K562 (cell line): ENCODE results near the gene STMN3. TPM values are rescaled to one million over a fixed set of nuclear protein-coding genes. Genes with fewer than 3 reads are reported as not detected.
A peak's percentile ranks its signal among the peaks of the same experiment; 100 is the strongest.

ENCODE experiments used
- ATAC-seq: fragments of 200-7000 bp; cut with Tn5 transposase; 3 replicates; pipeline ENCODE4 v1.9.1; 2020; ENCODE audit warnings: moderate library complexity
- BruUV-seq: library from RNA; stranded (reverse); fragments of 400-500 nt; replicated peaks from 2 replicates; lab custom pipeline; 2021; lab: Mats Ljungman, UMichigan
- CTCF ChIA-PET: fragments of 300-600 bp; formaldehyde crosslinking; extraction: SDS; loops from one replicate; lab custom pipeline; 2021; ENCODE audit warnings: low intra/inter-chr PET ratio; lab: Yijun Ruan, JAX
- POLR2A ChIA-PET: fragments of 300-600, 350-650 bp; sonication (Branson Sonifier 250); formaldehyde crosslinking; extraction: SDS; loops from one replicate; lab custom pipeline; 2021; ENCODE audit warnings: antibody characterized with exemption, inconsistent platforms; lab: Yijun Ruan, JAX
- DNase-seq, 4 experiments: peaks; one replicate each; pipeline versions ENCODE4 v3.0.0 to v3.0.0-alpha.2; 2011 to 2018; ENCODE audit warnings: low spot score in 3 of 4, mixed read lengths in 3 of 4; ENCODE audit errors: extremely low read depth in 1 of 4
- FAIRE-seq: peaks from 2 replicates; lab custom pipeline; 2011; peaks lifted over from hg19 to GRCh38; lab: Jason Lieb, UNC
- H2AFZ ChIP-seq: 2 replicates; pipeline ENCODE4 v1.6.0; 2011; ENCODE audit warnings: low read depth, low read length, control low read depth, inconsistent platforms
- H3K27ac ChIP-seq: fragments of 200-600 bp; 3 replicates; pipeline ENCODE4 v1.8.0; 2011; ENCODE audit warnings: low read depth, mild to moderate bottlenecking, control low read depth, inconsistent platforms, low read length, moderate library complexity, mixed read lengths; ENCODE audit errors: extremely low read depth
- H3K27me3 ChIP-seq, 2 experiments: fragments of 300-600 bp in 1 of 2; 2 replicates in 1 of 2; 3 replicates in 1 of 2; pipeline versions ENCODE4 v1.6.0 to v1.8.0; 2011; ENCODE audit warnings: inconsistent platforms in 2 of 2, low read length in 2 of 2, mild to moderate bottlenecking in 1 of 2, mixed read lengths in 1 of 2, moderate library complexity in 1 of 2; ENCODE audit not compliant: control insufficient read depth in 2 of 2, insufficient read depth in 2 of 2
- H3K36me3 ChIP-seq: fragments of 300-600 bp; 3 replicates; pipeline ENCODE4 v1.8.0; 2011; ENCODE audit warnings: mild to moderate bottlenecking, low read length, inconsistent platforms; ENCODE audit not compliant: control insufficient read depth, insufficient read depth
- H3K4me1 ChIP-seq, 2 experiments: fragments of 200-600 bp in 1 of 2; replicated peaks in 1 of 2; 2 replicates in 1 of 2; 3 replicates in 1 of 2; pipeline versions ENCODE4 v1.5.1 to v1.8.0; 2011; ENCODE audit warnings: inconsistent platforms in 2 of 2, low read length in 2 of 2, mild to moderate bottlenecking in 1 of 2, mixed read lengths in 1 of 2, moderate library complexity in 1 of 2; ENCODE audit not compliant: control insufficient read depth in 2 of 2, insufficient read depth in 2 of 2
- H3K4me2 ChIP-seq: 2 replicates; pipeline ENCODE4 v1.6.1; 2011; ENCODE audit warnings: low read length, control low read depth, inconsistent platforms, mixed read lengths; ENCODE audit not compliant: insufficient read depth
- H3K4me3 ChIP-seq: fragments of 200-600 bp; sonication (generic), shearing (Covaris generic); 2 replicates; pipeline ENCODE4 v1.5.1; 2016; ENCODE audit warnings: control low read depth, inconsistent platforms
- H3K79me2 ChIP-seq: fragments of 200-600 bp; 3 replicates; pipeline ENCODE4 v1.8.0; 2011; ENCODE audit warnings: low read length, inconsistent platforms; ENCODE audit not compliant: control insufficient read depth, insufficient read depth
- H3K9ac ChIP-seq, 2 experiments: 2 replicates each; pipeline versions ENCODE4 v1.6.0 to v1.6.1; 2011; ENCODE audit warnings: low read depth in 2 of 2, low read length in 2 of 2, control low read depth in 1 of 2, inconsistent platforms in 1 of 2, mild to moderate bottlenecking in 1 of 2, mixed read lengths in 1 of 2; ENCODE audit not compliant: insufficient read depth in 1 of 2
- H3K9me1 ChIP-seq: one replicate; pipeline ENCODE4 v1.6.0; 2011; ENCODE audit warnings: inconsistent platforms, mild to moderate bottlenecking, low read length, moderate library complexity; ENCODE audit not compliant: control insufficient read depth, insufficient read depth
- H3K9me3 ChIP-seq: replicated peaks from 2 replicates; pipeline ENCODE4 v1.5.1; 2011; ENCODE audit warnings: low read depth, low read length, inconsistent platforms; ENCODE audit not compliant: control insufficient read depth, insufficient read depth
- H4K20me1 ChIP-seq: replicated peaks from 2 replicates; pipeline ENCODE4 v1.6.1; 2011; ENCODE audit warnings: low read length, inconsistent platforms, mixed read lengths; ENCODE audit not compliant: control insufficient read depth, insufficient read depth
- CREB5 ChIP-seq: fragments of 250-450 bp; sonication (Bioruptor Pico); IDR thresholded peaks from 2 replicates; pipeline ENCODE4 v1.5.0; 2020; ENCODE audit warnings: mild to moderate bottlenecking
- ELF2 ChIP-seq: fragments of 250-450 bp; sonication (Bioruptor Pico); IDR thresholded peaks from 2 replicates; pipeline ENCODE4 v1.5.0; 2021; ENCODE audit warnings: mild to moderate bottlenecking
- KDM4B ChIP-seq, 2 experiments: fragments of 450-650 bp in 1 of 2; sonication (generic) in 1 of 2; IDR thresholded peaks; 2 replicates each; pipeline ENCODE4 v1.6.1; 2016 to 2017; ENCODE audit warnings: borderline replicate concordance in 2 of 2, antibody characterized with exemption in 1 of 2, low read depth in 1 of 2, mild to moderate bottlenecking in 1 of 2
- KHSRP ChIP-seq: fragments of 450-650 bp; IDR thresholded peaks from 2 replicates; pipeline ENCODE4 v1.6.1; 2017
- NFXL1 ChIP-seq: fragments of 450-650 bp; formaldehyde crosslinking; IDR thresholded peaks from 2 replicates; pipeline ENCODE4 v1.4.0; 2021; ENCODE audit warnings: mild to moderate bottlenecking
- NR2C2 ChIP-seq, 2 experiments: fragments of 200-800 bp in 1 of 2; sonication (Bioruptor generic) in 1 of 2; sonication (generic) in 1 of 2; formaldehyde crosslinking in 1 of 2; IDR thresholded peaks; 2 replicates each; pipeline versions ENCODE4 v1.6.1 to v1.8.0; 2016 to 2022; ENCODE audit warnings: mild to moderate bottlenecking in 1 of 2, missing compliant biosample characterization in 1 of 2, missing genetic modification characterization in 1 of 2, missing genetic modification reagents in 1 of 2
- NRF1 ChIP-seq, 2 experiments: fragments of 450-650 bp; IDR thresholded peaks in 1 of 2; conservative IDR thresholded peaks in 1 of 2; 2 replicates each; pipeline ENCODE4 v1.6.1; 2014; ENCODE audit warnings: mild to moderate bottlenecking in 2 of 2
- POLR2B ChIP-seq: fragments of 450-650 bp; IDR thresholded peaks from 2 replicates; pipeline ENCODE4 v1.6.1; 2018; ENCODE audit warnings: low read depth; ENCODE audit not compliant: partially characterized antibody
- RCOR1 ChIP-seq, 2 experiments: IDR thresholded peaks; 2 replicates each; pipeline ENCODE4 v1.6.1; 2012; ENCODE audit warnings: low read depth in 2 of 2, low read length in 2 of 2, borderline replicate concordance in 1 of 2, improper control_type of control experiment in 1 of 2
- TAF1 ChIP-seq: IDR thresholded peaks from 2 replicates; pipeline ENCODE4 v1.6.1; 2011; ENCODE audit warnings: mild to moderate bottlenecking, low read length, moderate library complexity; ENCODE audit not compliant: insufficient read depth, control insufficient read depth, severe bottlenecking; ENCODE audit errors: extremely low read depth
- TBL1XR1 ChIP-seq, 2 experiments: IDR thresholded peaks; 2 replicates each; pipeline ENCODE4 v1.6.1; 2012; ENCODE audit warnings: improper control_type of control experiment in 2 of 2, low read length in 2 of 2, mild to moderate bottlenecking in 1 of 2
- ZFP30 ChIP-seq: fragments of 250-450 bp; sonication (Bioruptor Pico); IDR thresholded peaks from 2 replicates; pipeline ENCODE4 v1.8.0; 2022; ENCODE audit warnings: moderate library complexity, mild to moderate bottlenecking, inconsistent platforms, borderline replicate concordance
- ZNF24 ChIP-seq: fragments of 450-650 bp; IDR thresholded peaks from 2 replicates; pipeline ENCODE4 v1.6.1; 2016
- ZNF740 ChIP-seq, 3 experiments: fragments of 200-800 bp in 1 of 3; sonication (Bioruptor generic) in 1 of 3; sonication (generic) in 1 of 3; formaldehyde crosslinking in 1 of 3; IDR thresholded peaks; 2 replicates each; pipeline versions ENCODE4 v1.6.1 to v1.8.0; 2016 to 2022; ENCODE audit warnings: mild to moderate bottlenecking in 2 of 3, missing compliant biosample characterization in 2 of 3, missing genetic modification characterization in 2 of 3, missing genetic modification reagents in 1 of 3
- WGBS: fragments of 100-300 bp; shearing (Covaris generic); methylation state at CpG from one replicate; pipeline ENCODE4 v1.1.6; 2016; ENCODE audit warnings: low coverage, mixed read lengths; ENCODE audit not compliant: insufficient coverage; ENCODE audit errors: missing lambda C conversion rate; 5-methylcytosine and 5-hydroxymethylcytosine counted together
- in situ Hi-C: fragments of 300-500 bp; cut with MboI; formaldehyde crosslinking; loops from 4 replicates; pipeline ENCODE4 v1.15.0; 2018; ENCODE audit warnings: inconsistent platforms, mixed read lengths
- intact Hi-C: fragments of 100-400 bp; cut with micrococcal nuclease; formaldehyde crosslinking; loops from 2 replicates; pipeline ENCODE4 v1.14.2; 2022
- polyA plus RNA-seq, 8 experiments: library from polyadenylated mRNA; depleted of rRNA in 4 of 8; stranded (reverse) in 5 of 8; unstranded in 3 of 8; fragments of >200 nt; fragmentation: Nextera tagmentation in 2 of 8; fragmentation: Illumina TruSeq in 1 of 8; extraction: Ambion mirVana in 2 of 8; extraction: Trizol in 1 of 8; gene quantifications; 2 replicates each; pipeline versions ENCODE4 v1.2.1 to v1.2.3, GENCODE V29; 2011 to 2014; ENCODE audit warnings: inconsistent platforms in 1 of 8, missing spikeins in 1 of 8
- total RNA-seq, 7 experiments: library from RNA; depleted of rRNA in 6 of 7; stranded (reverse); fragments of >200 nt in 6 of 7; fragmentation: Illumina TruSeq in 2 of 7; extraction: Trizol in 2 of 7; gene quantifications; 2 replicates each; pipeline versions ENCODE4 v1.2.1 to v1.2.3, GENCODE V29; 2011 to 2021; ENCODE audit warnings: low replicate concordance in 1 of 7

STMN3 gene
- total and polyA plus RNA-seq, 9 of the 15 experiments (the other 6 are each of a cell fraction or from before 2014, with no cell fraction given), result 0.70 to 65.6 (median 29.4) TPM

GRCh38 chr20:63658749-63659187 is 5.5 kb upstream of the STMN3 start:
- H3K27me3 ChIP-seq, result no peaks in the 10 kb centered on the region
- in situ Hi-C loops, result no loop called here
- peak overlapping the region; percentile 88 for H3K4me2 ChIP-seq
- no peaks in the 10 kb centered on the region for H3K9me1 ChIP-seq
- ATAC-seq (peak; percentile 10), DNase-seq (peak in 1 of 4 experiments; percentile 44), FAIRE-seq (no peak)
- no peaks in the 10 kb centered on the region for H4K20me1 ChIP-seq
- TF ChIP-seq KHSRP (no peak), RCOR1 (IDR thresholded peaks at IDR 0.05; ENCODE audit: borderline replicate concordance in 1 of 2, low read depth in 2 of 2, low read length in 2 of 2) (0 out of 4 replicates have a peak, but pooled peaks of 1 of the 2 experiments have one; percentile 4), ZFP30 (no peak), ZNF740 (CRISPR knock-in tag; IDR thresholded peaks at IDR 0.05) (0 out of 2 replicates have a peak, but pooled peaks have one; percentile 11), ZNF740 (tag; IDR thresholded peaks at IDR 0.05) (no peak), NR2C2 (CRISPR knock-in tag; IDR thresholded peaks at IDR 0.05) (no peak), NR2C2 (tag; IDR thresholded peaks at IDR 0.05) (peak; percentile 82), POLR2B (no peak), ELF2 (0 out of 2 replicates have a peak, but pooled peaks have one; percentile 17), CREB5 (no peak), TBL1XR1 (IDR thresholded peaks at IDR 0.05; ENCODE audit: low read length in 2 of 2) (no peak), KDM4B (IDR thresholded peaks at IDR 0.05; ENCODE audit: borderline replicate concordance in 2 of 2, low read depth in 1 of 2) (no peak), NRF1 (conservative IDR thresholded peaks at IDR 0.05 in 1 of 2, IDR thresholded peaks at IDR 0.05 in 1 of 2) (peak; percentile 31 to 39; a peak in 2 of 4 replicates), ZNF24 (no peak), TAF1 (no peak), NFXL1 (CRISPR knock-in tag) (no peak)
- peaks cover 25% of the 10 kb centered on the region for H3K79me2 ChIP-seq
- no peaks in the 10 kb centered on the region for H3K9me3 ChIP-seq
- intact Hi-C loops, result loop anchor here (10.0 kb wide), 1 partner anchor 124 kb away; the partner anchor contains the start of gene PTK6
- H3K36me3 ChIP-seq, result peaks cover 44% of the 10 kb centered on the region; the same call in 2 of the 3 replicates
- peak overlapping the region; percentile 98 for H2AFZ ChIP-seq
- H3K27ac ChIP-seq, result peak overlapping the region; percentile 87; the same call in 2 of the 3 replicates
- no TSS peak for BruUV-seq
- CTCF ChIA-PET, result no interaction called here
- H3K9ac ChIP-seq, result peak overlapping the region; percentile 89 to 100
- H3K4me1 ChIP-seq, result peaks cover 25 to 50% of the 10 kb centered on the region in 2 experiments
- peak overlapping the region; percentile 63 for H3K4me3 ChIP-seq
- WGBS, result under 1% methylated on average over 25 of the region's 25 CpGs
- POLR2A ChIA-PET, result interaction anchor here (0.6 to 1.5 kb wide), 5 partner anchors 9 to 49 kb away, joined by 3 to 11 read pairs (median 5); partner anchors contain the start of genes ARFRP1 and ZGPAT
